ENCODE results near the gene GJB5. TPM values are rescaled to one million over a fixed set of nuclear protein-coding genes. Genes with fewer than 3 reads are reported as not detected.

GJB5 gene
- total RNA-seq, 1 experiment from 2014 or later, result not detected

DNA sequence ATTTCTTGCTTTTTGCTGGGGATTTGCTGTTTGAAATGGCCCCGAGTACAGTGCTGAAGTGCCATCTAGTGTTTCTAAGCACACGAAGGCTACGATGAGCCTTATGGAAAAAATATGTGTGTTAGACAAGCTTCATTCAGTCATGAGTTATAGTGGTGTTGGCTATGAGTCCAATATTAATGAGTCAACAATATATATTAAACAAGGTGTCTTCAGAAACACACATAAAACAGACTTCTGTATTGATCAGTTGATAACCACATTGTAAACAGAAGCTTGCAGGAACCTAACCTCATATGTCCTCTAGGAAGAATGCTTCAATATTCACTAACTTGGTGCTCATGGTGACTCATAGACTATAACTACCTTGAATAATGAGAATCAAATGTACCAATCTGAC is 1.7 kb upstream of the GJB5 start:
- DNase-seq (ENCODE audit: low read depth, low spot score), result no peak
- intact Hi-C loops (cut with micrococcal nuclease; ENCODE audit: unreplicated experiment) (no loop called here), in situ Hi-C loops (cut with HindIII; ENCODE audit: low pct_unique_long_range_greater_than_20kb, low sequenced_read_pairs) (no loop called here)
- ChIA-PET CTCF (no interaction called here), POLR2A (no interaction called here)
- TF ChIP-seq TCF7L2 (IDR thresholded peaks at IDR 0.05; ENCODE audit: low read depth, low read length), result no peak
- TF ChIP-seq SIN3A (IDR thresholded peaks at IDR 0.05; ENCODE audit: borderline replicate concordance, insufficient read depth, low read depth, low read length), result no peak
- TF ChIP-seq POLR2AphosphoS5 (IDR thresholded peaks at IDR 0.05; ENCODE audit: low read depth, low read length), result no peak
- TF ChIP-seq, protein P1, sequence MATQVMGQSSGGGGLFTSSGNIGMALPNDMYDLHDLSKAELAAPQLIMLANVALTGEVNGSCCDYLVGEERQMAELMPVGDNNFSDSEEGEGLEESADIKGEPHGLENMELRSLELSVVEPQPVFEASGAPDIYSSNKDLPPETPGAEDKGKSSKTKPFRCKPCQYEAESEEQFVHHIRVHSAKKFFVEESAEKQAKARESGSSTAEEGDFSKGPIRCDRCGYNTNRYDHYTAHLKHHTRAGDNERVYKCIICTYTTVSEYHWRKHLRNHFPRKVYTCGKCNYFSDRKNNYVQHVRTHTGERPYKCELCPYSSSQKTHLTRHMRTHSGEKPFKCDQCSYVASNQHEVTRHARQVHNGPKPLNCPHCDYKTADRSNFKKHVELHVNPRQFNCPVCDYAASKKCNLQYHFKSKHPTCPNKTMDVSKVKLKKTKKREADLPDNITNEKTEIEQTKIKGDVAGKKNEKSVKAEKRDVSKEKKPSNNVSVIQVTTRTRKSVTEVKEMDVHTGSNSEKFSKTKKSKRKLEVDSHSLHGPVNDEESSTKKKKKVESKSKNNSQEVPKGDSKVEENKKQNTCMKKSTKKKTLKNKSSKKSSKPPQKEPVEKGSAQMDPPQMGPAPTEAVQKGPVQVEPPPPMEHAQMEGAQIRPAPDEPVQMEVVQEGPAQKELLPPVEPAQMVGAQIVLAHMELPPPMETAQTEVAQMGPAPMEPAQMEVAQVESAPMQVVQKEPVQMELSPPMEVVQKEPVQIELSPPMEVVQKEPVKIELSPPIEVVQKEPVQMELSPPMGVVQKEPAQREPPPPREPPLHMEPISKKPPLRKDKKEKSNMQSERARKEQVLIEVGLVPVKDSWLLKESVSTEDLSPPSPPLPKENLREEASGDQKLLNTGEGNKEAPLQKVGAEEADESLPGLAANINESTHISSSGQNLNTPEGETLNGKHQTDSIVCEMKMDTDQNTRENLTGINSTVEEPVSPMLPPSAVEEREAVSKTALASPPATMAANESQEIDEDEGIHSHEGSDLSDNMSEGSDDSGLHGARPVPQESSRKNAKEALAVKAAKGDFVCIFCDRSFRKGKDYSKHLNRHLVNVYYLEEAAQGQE (IDR thresholded peaks at IDR 0.05; ENCODE audit: insufficient read depth in 1 of 2, low read depth in 2 of 2, low read length in 1 of 2), result no peak
- TF ChIP-seq, protein P2, sequence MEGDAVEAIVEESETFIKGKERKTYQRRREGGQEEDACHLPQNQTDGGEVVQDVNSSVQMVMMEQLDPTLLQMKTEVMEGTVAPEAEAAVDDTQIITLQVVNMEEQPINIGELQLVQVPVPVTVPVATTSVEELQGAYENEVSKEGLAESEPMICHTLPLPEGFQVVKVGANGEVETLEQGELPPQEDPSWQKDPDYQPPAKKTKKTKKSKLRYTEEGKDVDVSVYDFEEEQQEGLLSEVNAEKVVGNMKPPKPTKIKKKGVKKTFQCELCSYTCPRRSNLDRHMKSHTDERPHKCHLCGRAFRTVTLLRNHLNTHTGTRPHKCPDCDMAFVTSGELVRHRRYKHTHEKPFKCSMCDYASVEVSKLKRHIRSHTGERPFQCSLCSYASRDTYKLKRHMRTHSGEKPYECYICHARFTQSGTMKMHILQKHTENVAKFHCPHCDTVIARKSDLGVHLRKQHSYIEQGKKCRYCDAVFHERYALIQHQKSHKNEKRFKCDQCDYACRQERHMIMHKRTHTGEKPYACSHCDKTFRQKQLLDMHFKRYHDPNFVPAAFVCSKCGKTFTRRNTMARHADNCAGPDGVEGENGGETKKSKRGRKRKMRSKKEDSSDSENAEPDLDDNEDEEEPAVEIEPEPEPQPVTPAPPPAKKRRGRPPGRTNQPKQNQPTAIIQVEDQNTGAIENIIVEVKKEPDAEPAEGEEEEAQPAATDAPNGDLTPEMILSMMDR (IDR thresholded peaks at IDR 0.05), result no peak
- Histone ChIP-seq H3K4me3 (ENCODE audit: low read depth in 2 of 2, low read length in 2 of 2) (no peak overlapping the region), H3K36me3 (ENCODE audit: control insufficient read depth, insufficient read depth, low read length) (no peaks in the 10 kb centered on the region), H3K27me3 (ENCODE audit: control insufficient read depth, insufficient read depth, low read length) (no peaks in the 10 kb centered on the region), H3K4me1 (ENCODE audit: control insufficient read depth, insufficient read depth, low read length) (no peaks in the 10 kb centered on the region), H3K27ac (ENCODE audit: low read length) (no peak overlapping the region), H3K9me3 (ENCODE audit: control insufficient read depth, insufficient read depth, low read depth, low read length) (no peaks in the 10 kb centered on the region)
- no peak for ATAC-seq
- no TSS peak for BruUV-seq (replicated peaks)

DNA sequence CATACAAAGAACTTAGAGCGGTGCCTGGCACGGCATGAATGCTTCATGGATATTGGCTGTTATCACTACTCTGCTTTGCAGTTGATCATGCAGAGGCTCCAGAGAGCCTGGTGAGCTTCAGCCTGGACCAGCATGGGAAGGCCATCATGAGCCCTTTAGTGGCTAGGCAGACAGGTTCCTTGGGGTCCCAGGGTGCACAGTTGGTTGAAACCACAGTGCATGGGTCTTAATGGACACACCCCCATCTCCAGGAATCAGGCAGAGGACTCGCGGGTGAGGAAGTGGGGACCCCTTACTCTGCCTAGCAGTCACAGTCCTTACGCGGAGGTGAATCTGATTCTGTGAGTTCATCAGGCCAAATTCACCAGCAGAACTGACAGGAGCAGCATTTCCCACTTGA is 1.1 kb downstream of the GJB5 start:
- Histone ChIP-seq H3K4me1 (ENCODE audit: control insufficient read depth, insufficient read depth, low read length) (no peaks in the 10 kb centered on the region), H3K9me3 (ENCODE audit: control insufficient read depth, insufficient read depth, low read depth, low read length) (no peaks in the 10 kb centered on the region), H3K27me3 (ENCODE audit: control insufficient read depth, insufficient read depth, low read length) (no peaks in the 10 kb centered on the region), H3K27ac (ENCODE audit: low read length) (no peak overlapping the region), H3K36me3 (ENCODE audit: control insufficient read depth, insufficient read depth, low read length) (no peaks in the 10 kb centered on the region), H3K4me3 (ENCODE audit: low read depth in 2 of 2, low read length in 2 of 2) (no peak overlapping the region)
- DNase-seq (ENCODE audit: low read depth, low spot score) (no peak), ATAC-seq (no peak)
- ChIA-PET CTCF (no interaction called here), POLR2A (no interaction called here)
- intact Hi-C loops (cut with micrococcal nuclease; ENCODE audit: unreplicated experiment) (no loop called here), in situ Hi-C loops (cut with HindIII; ENCODE audit: low pct_unique_long_range_greater_than_20kb, low sequenced_read_pairs) (no loop called here)
- BruUV-seq (replicated peaks), result no TSS peak
- TF ChIP-seq, protein P1 (IDR thresholded peaks at IDR 0.05; ENCODE audit: insufficient read depth in 1 of 2, low read depth in 2 of 2, low read length in 1 of 2), result no peak
- no peak for TF ChIP-seq TCF7L2 (IDR thresholded peaks at IDR 0.05; ENCODE audit: low read depth, low read length)
- TF ChIP-seq, protein P2 (IDR thresholded peaks at IDR 0.05), result no peak
- TF ChIP-seq SIN3A (IDR thresholded peaks at IDR 0.05; ENCODE audit: borderline replicate concordance, insufficient read depth, low read depth, low read length), result no peak
- TF ChIP-seq POLR2AphosphoS5 (IDR thresholded peaks at IDR 0.05; ENCODE audit: low read depth, low read length), result no peak
